Smooth muscle cell (in vitro differentiated cells): ENCODE data around the gene SCN1A. TPM values are rescaled to one million over a fixed set of nuclear protein-coding genes. Genes with fewer than 3 reads are reported as not detected.

Experiments
- DNase-seq: peaks from one replicate; lab custom pipeline; 2025; ENCODE audit not compliant: unreplicated experiment; lab: John Stamatoyannopoulos, UW
- H2AFZ ChIP-seq: fragments of 200-600 bp; sonication (generic); 2 replicates; pipeline ENCODE4 v1.6.0; 2016; ENCODE audit warnings: antibody characterized with exemption, low read depth, mild to moderate bottlenecking
- H3F3A ChIP-seq: fragments of 200-600 bp; sonication (generic); 2 replicates; pipeline ENCODE4 v1.6.0; 2017; ENCODE audit warnings: antibody characterized with exemption, low read depth
- H3K27ac ChIP-seq: fragments of 200-600 bp; sonication (generic); 2 replicates; pipeline ENCODE4 v1.5.1; 2016; ENCODE audit warnings: low read depth, mild to moderate bottlenecking
- H3K27me3 ChIP-seq: fragments of 200-600 bp; sonication (generic); 2 replicates; pipeline ENCODE4 v1.6.1; 2016; ENCODE audit warnings: low read depth, mild to moderate bottlenecking
- H3K36me3 ChIP-seq: fragments of 200-600 bp; sonication (generic); 2 replicates; pipeline ENCODE4 v1.5.1; 2016; ENCODE audit warnings: low read depth
- H3K4me1 ChIP-seq: fragments of 200-600 bp; sonication (generic); 2 replicates; pipeline ENCODE4 v1.5.1; 2016; ENCODE audit warnings: low read depth
- H3K4me2 ChIP-seq: fragments of 200-600 bp; sonication (generic); 2 replicates; pipeline ENCODE4 v1.6.0; 2016; ENCODE audit warnings: mild to moderate bottlenecking
- H3K4me3 ChIP-seq: fragments of 200-600 bp; sonication (generic); 2 replicates; pipeline ENCODE4 v1.5.1; 2016; ENCODE audit warnings: mild to moderate bottlenecking
- H3K79me2 ChIP-seq: fragments of 200-600 bp; sonication (generic); 2 replicates; pipeline ENCODE4 v1.6.0; 2016; ENCODE audit warnings: low read depth, mild to moderate bottlenecking
- H3K9ac ChIP-seq: fragments of 200-600 bp; sonication (generic); 2 replicates; pipeline ENCODE4 v1.6.0; 2016; ENCODE audit warnings: low read depth
- H3K9me3 ChIP-seq: fragments of 200-600 bp; sonication (generic); replicated peaks from 2 replicates; pipeline ENCODE4 v1.5.1; 2016; ENCODE audit warnings: low read depth
- H4K20me1 ChIP-seq: fragments of 200-600 bp; sonication (generic); 2 replicates; pipeline ENCODE4 v1.6.0; 2016; ENCODE audit warnings: low read depth
- CTCF ChIP-seq: fragments of 200-600 bp; sonication (generic); IDR thresholded peaks from 2 replicates; pipeline ENCODE4 v1.5.1; 2017; ENCODE audit warnings: borderline replicate concordance, mild to moderate bottlenecking, antibody characterized with exemption; ENCODE audit not compliant: insufficient read depth, poor library complexity, severe bottlenecking
- WGBS: methylation state at CpG from one replicate; pipeline ENCODE4 v1.1.7; 2016; ENCODE audit warnings: low lambda C conversion rate; 5-methylcytosine and 5-hydroxymethylcytosine counted together
- polyA plus RNA-seq: library from polyadenylated mRNA; unstranded; fragments of >200 nt; fragmentation: Nextera tagmentation; extraction: Ambion mirVana; gene quantifications from 2 replicates; pipeline ENCODE4 v1.2.1, GENCODE V29; 2016
- total RNA-seq: library from RNA; depleted of rRNA; stranded (reverse); fragments of >200 nt; gene quantifications from 2 replicates; pipeline ENCODE4 v1.2.3, GENCODE V29; 2014

The SCN1A gene
- total and polyA plus RNA-seq, 2 experiments from 2014 or later = not detected

GRCh38 chr2:166032361-166032760, 95.5 kb downstream of the SCN1A start:
- Histone ChIP-seq H3K27me3 (no peaks in the 10 kb centered on the region), H3K79me2 (no peaks in the 10 kb centered on the region), H3K36me3 (no peaks in the 10 kb centered on the region), H3K9me3 (no peaks in the 10 kb centered on the region), H3K4me1 (no peaks in the 10 kb centered on the region), H3F3A (no peaks in the 10 kb centered on the region), H3K4me2 (no peak overlapping the region), H3K4me3 (no peak overlapping the region), H3K9ac (no peak overlapping the region), H2AFZ (no peak overlapping the region), H3K27ac (no peak overlapping the region), H4K20me1 (no peaks in the 10 kb centered on the region)
- 22% methylated on average over 1 of the region's 1 CpG for WGBS
- no peak for DNase-seq
- TF ChIP-seq CTCF = no peak

GRCh38 chr2:166031054-166031453, 96.8 kb downstream of the SCN1A start:
- Histone ChIP-seq H3K4me3 (no peak overlapping the region), H3K4me1 (no peaks in the 10 kb centered on the region), H4K20me1 (no peaks in the 10 kb centered on the region), H3F3A (no peaks in the 10 kb centered on the region), H3K9ac (no peak overlapping the region), H3K4me2 (no peak overlapping the region), H3K27ac (no peak overlapping the region), H3K9me3 (no peaks in the 10 kb centered on the region), H3K36me3 (no peaks in the 10 kb centered on the region), H3K79me2 (no peaks in the 10 kb centered on the region), H3K27me3 (no peaks in the 10 kb centered on the region), H2AFZ (no peak overlapping the region)
- 91% methylated on average over 2 of the region's 2 CpGs for WGBS
- no peak for DNase-seq
- TF ChIP-seq CTCF = no peak

GRCh38 chr2:166025313-166025712, 102.5 kb downstream of the SCN1A start:
- no peak overlapping the region for H3K27ac ChIP-seq
- no peaks in the 10 kb centered on the region for H3F3A ChIP-seq
- no peaks in the 10 kb centered on the region for H3K79me2 ChIP-seq
- H3K4me2 ChIP-seq = no peak overlapping the region
- no peak for TF ChIP-seq CTCF
- no peaks in the 10 kb centered on the region for H3K36me3 ChIP-seq
- H3K27me3 ChIP-seq = no peaks in the 10 kb centered on the region
- H3K4me3 ChIP-seq = no peak overlapping the region
- no peaks in the 10 kb centered on the region for H4K20me1 ChIP-seq
- H3K9ac ChIP-seq = no peak overlapping the region
- H3K9me3 ChIP-seq = no peaks in the 10 kb centered on the region
- no peak for DNase-seq
- no peak overlapping the region for H2AFZ ChIP-seq
- H3K4me1 ChIP-seq = no peaks in the 10 kb centered on the region

GRCh38 chr2:166017208-166017607, 110.6 kb downstream of the SCN1A start:
- Histone ChIP-seq H3K4me1 (no peaks in the 10 kb centered on the region), H3K9ac (no peak overlapping the region), H3F3A (no peaks in the 10 kb centered on the region), H3K27ac (no peak overlapping the region), H3K4me3 (no peak overlapping the region), H3K27me3 (peaks cover 8% of the 10 kb centered on the region), H3K79me2 (no peaks in the 10 kb centered on the region), H3K36me3 (no peaks in the 10 kb centered on the region), H3K4me2 (no peak overlapping the region), H2AFZ (no peak overlapping the region), H3K9me3 (no peaks in the 10 kb centered on the region), H4K20me1 (no peaks in the 10 kb centered on the region)
- TF ChIP-seq CTCF = no peak
- DNase-seq = no peak
- 81% methylated on average over 5 of the region's 5 CpGs for WGBS
